WI38 (cell line): ENCODE measurements around the gene TAB2.

Experiments
- H3K4me3 ChIP-seq: 2 replicates; pipeline ENCODE4 v1.5.1; 2011; ENCODE audit warnings: low read depth, mild to moderate bottlenecking, control low read depth, low read length
- CTCF ChIP-seq: IDR thresholded peaks from 2 replicates; pipeline ENCODE4 v1.5.1; 2012; ENCODE audit warnings: low read depth, mild to moderate bottlenecking, control low read depth, low read length

The TAB2 gene

DNA sequence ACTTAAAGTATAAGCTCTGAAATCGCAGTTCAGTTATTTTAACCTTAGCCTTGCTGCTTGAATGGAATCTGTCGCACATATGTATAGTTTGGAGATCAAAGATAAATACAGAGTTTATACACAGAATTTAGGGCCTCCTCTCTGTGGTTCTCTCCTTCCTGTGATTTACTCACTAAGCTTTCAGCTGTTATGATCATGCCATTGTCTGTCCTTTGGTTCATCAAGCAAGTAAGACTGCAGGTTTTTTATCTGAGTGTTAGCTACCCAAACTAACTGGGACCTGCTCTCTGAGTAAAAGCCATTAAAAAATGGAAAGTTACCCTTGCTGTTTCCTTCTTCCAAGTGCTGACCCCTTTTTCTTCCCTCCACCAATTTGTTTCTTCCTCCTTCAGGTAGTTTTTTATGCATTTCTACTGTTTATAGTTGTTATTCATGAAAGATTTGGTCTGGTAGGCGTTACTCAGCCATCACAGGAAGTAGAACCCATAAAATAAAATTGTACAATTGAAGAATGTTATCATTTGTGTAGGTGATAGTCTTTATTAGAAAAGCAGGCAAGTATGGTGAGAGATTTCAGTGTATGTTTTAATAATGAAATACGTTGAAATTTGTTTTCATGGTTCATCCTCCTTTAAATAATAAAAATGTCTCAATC is 48.9 kb downstream of the TAB2 start:
- H3K4me3 ChIP-seq: no peak overlapping the region
- TF ChIP-seq CTCF: no peak

GRCh38 chr6:149368065-149368464 is 50.6 kb downstream of the TAB2 start:
- TF ChIP-seq CTCF: no peak
- H3K4me3 ChIP-seq: no peak overlapping the region

- TF ChIP-seq CTCF: no peak
- no peak overlapping the region for H3K4me3 ChIP-seq
These were observed 53.6 kb downstream of the TAB2 start for GRCh38 chr6:149371154-149371553.

DNA sequence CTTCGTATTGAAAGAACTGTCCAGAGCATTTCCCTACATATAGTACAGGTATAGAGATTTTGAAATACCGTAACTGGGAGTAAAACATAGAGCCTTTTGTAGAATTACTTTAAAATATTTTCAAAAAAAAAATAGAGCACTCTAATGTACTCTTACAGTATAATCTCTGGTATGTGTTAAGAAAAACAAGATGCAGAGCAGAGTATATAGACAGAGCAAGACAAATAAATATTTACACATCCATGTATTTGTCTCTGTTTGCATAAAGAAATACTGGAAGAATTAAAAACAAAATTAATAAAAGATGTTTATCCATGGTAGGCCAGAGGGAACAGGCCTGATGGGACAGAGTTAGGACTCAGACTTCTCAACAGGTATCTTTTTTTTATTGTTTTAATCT is 54.5 kb downstream of the TAB2 start:
- no peak for TF ChIP-seq CTCF
- H3K4me3 ChIP-seq: no peak overlapping the region

DNA sequence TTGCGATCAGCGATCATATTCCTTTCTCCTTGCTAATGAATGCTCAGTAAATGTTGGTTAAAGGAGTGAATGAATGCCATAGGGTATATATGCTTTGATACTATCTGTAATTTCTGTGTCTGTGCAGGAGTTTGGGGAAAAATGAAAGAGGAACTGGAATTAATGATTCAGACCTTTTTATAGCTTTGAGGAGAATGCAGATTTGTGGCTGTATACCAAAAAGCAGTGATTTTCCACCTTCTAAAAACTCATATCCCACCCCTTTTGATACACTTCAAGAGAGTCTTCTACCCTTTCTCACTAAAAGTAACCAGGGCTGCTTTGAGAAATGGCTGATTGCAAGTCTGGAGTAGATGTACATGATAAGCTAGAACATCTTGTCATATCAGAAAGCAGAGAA is 56.0 kb downstream of the TAB2 start:
- H3K4me3 ChIP-seq: no peak overlapping the region
- no peak for TF ChIP-seq CTCF

DNA sequence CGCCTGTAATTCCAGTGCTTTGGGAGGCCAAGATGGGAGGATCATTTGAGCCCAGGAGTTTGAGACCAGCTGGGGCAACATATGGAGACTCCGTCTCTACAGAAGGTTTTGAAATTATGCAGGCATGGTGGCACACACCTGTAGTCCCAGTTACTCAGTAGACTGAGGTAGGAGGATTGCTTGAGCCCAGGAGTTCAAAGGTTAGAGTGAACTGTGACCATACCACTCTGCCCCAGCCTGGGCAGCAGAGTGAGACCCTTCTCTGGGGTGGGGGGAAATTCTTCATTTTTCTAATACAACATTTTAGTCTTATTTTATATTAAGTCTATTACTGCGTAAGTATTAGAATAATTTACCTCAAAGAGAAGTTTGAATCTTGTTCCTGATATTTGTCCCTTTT is 62.5 kb downstream of the TAB2 start:
- H3K4me3 ChIP-seq: no peak overlapping the region
- TF ChIP-seq CTCF: no peak

DNA sequence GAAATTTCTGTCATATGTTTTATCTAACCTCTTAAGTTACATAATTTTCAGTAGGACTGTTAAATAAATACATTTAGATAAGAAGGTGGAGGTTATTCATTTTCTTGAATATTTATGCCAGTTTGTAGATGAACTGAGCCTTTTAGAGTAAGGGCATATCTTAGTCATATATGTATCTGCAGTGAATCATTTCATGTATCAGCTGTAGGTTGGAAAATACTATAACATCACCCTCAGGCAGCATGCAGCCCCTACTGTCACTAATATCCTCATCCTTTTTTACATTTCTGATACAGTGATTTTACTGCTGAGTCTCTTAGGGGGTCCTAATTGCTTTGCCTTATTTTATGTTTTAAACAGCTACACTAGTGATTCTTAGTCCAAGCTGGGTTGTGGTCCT is 63.0 kb downstream of the TAB2 start:
- TF ChIP-seq CTCF: no peak
- no peak overlapping the region for H3K4me3 ChIP-seq
